ENCODE measurements around the gene TRABD2A. TPM values are rescaled to one million over a fixed set of nuclear protein-coding genes. Genes with fewer than 3 reads are reported as not detected.
"Not testable (repeated sequence)": the region's sequence is repeated elsewhere in the genome, so short reads cannot be mapped to it uniquely, and the experiment has no call there.

The TRABD2A gene
- 0.52 TPM for polyA plus RNA-seq (ENCODE audit: insufficient read length)

- DNase-seq: no peak
Measured at GRCh38 chr2:84880645-84881521, at the start of gene TRABD2A. TRABD2A (minus strand) TSS chr2:84881084; CDS start chr2:84881039, 45 bp downstream.

GRCh38 chr2:84927275-84927627 lies 46.4 kb upstream of the TRABD2A start:
- no peak for DNase-seq

- DNase-seq: peak; percentile 87
Measured at GRCh38 chr2:84925724-84926376, 45.0 kb upstream of the TRABD2A start.

GRCh38 chr2:84925336-84925723 lies 44.4 kb upstream of the TRABD2A start:
- DNase-seq: no peak

DNA sequence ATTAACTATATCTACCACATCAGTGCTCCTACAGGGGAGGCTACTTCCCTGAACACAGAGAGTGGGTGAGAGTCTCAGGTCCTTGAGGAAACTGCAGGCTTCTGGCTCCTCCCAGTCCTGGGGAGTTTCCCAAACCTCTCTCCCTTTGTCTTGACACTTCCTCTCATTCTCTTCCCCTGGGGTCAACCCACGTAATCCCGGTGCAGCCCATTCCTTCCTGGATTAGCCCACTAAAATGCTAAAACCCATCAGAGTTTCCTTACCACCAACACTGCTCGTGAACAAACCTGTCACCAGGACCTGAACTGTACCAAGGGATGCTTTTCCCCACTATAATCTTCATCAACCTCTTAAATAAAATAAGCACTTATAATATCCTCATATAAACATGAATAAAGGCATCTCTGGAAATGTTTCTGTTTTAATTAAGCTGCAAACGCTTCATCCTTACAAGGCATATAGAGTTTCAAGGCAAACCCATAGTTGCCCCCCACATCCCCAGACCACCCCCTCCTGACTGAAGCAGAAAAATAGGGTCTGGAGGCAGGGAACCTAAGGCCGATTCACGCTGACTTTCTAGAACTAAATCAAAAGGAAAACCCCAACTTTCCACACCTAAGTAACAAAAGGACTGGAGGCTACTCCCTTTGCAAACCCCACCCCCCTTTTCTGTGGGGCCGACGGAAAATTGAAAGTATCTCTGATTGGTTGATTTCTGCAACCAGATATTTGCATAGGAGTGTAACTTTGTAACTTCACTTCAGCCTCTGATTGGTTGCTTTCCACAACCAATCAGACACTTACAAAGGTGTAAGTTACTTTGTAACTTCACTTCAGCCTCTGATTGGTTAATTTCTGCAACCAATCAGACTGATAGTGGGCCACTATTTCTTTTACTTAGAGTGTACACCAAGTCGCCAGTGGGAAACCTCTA lies 43.6 kb upstream of the TRABD2A start:
- no peak for DNase-seq

DNA sequence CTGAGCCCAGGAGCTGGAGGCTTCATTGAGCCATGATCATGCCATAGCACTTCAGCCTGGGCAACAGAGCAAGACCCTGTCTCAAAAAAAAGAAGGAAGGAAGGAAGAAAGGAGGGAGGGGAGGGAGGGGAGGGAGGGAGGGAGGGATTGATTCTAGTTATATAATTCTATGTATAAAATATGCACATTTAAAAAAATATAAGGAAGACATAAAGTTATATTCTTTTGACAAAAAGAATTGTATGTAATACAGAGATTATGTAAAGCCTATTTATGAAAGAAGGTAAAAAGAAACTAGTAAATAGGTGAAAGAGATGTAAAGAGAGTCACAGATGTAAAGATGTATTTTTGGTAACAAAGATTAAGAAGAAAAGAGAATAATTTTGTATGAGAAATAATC lies 42.1 kb upstream of the TRABD2A start:
- DNase-seq: no peak

- DNase-seq: peak; percentile 40
Measured at GRCh38 chr2:84919885-84920580, 39.1 kb upstream of the TRABD2A start.

DNA sequence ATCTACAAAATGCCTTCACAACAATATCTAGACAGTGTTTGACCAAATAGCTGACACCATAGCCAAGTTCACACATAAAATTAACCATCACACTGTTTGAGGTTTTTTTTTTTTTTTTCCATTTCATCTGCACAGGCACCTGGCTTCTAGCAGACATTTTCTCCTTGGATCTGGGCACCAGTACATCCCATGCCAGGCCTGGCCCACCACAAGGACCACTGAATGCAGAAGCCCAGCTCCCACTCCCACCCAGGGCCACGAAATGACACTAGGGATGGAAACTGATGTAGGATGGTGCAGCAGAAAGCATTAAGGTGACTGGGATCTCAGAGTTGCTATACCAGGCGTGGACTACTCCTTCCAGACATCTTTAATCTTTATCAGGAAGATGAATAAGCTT lies 37.5 kb upstream of the TRABD2A start:
- no peak for DNase-seq

DNA sequence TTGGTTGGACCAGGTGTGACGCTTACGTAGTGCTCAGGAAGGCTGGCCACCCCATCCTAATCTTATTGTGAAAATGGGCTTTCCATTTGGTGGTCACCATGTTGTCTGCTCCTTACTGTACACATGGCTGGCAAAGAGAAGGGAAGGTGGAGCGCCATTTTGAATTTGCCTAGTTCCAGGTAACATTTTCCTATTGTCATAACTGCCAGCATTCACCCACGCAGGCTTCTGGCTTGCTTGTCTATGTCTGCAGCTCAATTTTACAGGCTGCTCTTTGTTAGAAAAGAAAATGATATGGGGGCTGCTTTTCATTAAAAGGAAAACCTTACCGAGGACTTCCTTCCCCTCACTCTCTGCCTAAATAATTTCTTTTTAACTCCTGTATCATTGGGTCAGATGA lies 36.9 kb upstream of the TRABD2A start:
- not testable (repeated sequence) for DNase-seq

DNA sequence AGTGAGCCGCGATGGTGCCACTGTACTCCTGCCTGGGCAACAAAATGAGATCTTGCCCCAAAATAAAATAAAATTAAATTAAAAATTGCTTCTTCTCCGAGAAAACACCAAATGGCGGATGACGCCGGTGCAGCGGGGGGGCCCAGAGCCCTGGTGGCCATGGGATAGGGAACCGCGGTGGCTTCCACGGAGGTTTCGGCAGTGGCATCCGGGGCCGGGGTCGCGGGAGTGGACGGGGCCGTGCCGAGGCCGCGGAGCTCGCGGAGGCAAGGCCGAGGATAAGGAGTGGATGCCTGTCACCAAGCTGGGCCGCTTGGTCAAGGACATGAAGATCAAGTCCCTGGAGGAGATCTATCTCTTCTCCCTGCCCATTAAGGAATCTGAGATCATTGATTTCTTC lies 34.8 kb upstream of the TRABD2A start:
- DNase-seq: not testable (repeated sequence)

- DNase-seq: no peak
Measured at GRCh38 chr2:84914334-84914733, 33.5 kb upstream of the TRABD2A start.

GRCh38 chr2:84912984-84913383 lies 32.1 kb upstream of the TRABD2A start:
- DNase-seq: no peak

DNA sequence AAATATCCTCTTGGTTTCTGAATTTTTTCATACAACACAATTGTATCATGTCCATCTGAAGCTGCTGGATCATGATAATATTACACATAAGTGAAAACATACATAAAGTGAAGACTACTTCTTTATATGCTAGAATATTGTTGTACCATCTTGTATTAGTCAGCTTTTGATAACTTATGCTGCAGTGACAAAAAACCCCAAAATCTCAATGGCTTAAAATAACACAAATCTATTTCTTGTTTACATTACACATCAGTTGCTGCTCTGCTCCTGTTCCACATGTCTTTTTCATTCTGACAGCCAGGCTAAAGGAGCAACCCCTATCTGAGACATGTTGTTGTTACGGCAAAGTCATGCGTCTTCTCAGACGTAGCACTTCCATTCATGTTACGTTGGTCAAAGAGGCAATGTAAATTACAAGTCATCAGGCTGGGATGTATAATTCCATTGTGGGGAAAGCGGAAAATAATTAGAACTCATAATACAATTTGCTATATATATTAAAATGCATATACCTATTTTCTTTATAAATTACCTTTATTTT lies 30.3 kb upstream of the TRABD2A start:
- no peak for DNase-seq

- DNase-seq: no peak
Measured at GRCh38 chr2:84908948-84909713, 28.2 kb upstream of the TRABD2A start.

GRCh38 chr2:84906900-84907714 lies 26.2 kb upstream of the TRABD2A start:
- DNase-seq: peak; percentile 69

DNA sequence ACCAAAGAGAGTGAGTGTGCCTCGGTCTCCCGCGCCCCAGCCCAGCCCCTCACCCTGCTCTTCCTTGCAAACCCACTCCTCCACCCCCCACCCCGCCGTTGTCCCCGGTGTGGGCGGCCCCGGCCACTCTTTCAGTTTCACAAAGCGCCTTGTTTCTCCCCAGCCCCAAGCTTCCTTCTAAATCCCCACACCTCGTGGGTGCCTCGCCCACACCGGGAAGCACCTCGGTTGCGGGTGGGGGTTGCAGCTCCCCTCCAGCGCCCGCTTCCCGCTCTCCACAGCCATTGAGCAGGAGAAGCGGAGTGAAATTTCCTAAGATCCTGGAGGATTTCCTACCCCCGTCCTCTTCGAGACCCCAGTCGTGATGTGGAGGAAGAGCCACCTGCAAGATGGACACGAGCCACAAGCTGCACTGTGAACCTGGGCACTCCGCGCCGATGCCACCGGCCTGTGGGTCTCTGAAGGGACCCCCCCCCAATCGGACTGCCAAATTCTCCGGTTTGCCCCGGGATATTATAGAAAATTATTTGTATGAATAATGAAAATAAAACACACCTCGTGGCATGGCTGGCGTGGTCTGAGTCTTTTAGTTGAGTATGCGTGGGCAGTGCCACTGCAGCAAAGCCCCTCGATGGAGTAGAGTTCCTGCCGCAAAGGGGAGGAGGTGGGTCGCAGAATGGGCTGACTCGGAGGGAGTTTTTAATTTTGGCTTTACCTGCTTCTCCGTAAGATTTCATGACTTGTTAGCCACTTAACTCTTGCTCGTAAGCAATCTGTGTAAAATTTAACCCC lies 25.4 kb upstream of the TRABD2A start:
- DNase-seq: no peak

DNA sequence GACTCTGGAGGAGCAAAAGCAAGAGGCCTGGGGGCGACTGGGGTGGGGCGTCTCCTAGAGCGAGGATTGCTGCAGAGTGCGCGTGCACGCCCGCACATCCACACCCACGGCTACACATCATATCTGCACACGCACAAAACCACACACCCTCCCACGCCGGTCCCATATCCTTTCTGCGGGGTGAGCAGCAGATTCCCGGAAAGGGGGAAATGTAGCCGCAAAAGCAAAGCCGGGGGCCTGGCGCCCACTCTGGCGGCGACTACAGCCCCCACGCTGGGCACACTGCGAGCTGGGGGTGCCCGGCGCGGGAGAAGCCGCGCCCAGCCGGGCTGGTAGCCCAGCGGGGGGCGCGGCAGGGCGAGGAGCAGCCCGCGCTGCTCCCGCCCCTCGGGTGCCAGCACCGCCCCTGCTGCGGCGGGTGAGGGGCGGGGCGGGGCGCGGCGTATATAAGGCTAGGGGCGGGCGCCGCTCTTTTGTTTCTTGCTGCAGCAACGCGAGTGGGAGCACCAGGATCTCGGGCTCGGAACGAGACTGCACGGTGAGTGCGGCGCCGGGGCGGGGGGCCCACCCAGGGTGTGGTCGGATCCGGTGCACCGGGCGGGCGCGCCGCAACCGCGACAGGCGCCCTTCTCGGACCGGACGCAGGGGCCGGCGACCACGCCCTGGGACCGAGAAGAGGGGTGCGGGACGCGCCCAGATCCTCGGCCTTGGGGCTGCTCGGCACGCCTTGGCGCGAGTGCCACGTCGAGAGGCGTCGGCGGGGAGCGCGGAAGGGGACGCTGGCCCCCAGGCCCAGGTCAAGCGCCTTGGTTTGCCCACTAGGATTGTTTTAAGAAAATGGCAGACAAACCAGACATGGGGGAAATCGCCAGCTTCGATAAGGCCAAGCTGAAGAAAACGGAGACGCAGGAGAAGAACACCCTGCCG lies 24.6 kb upstream of the TRABD2A start, which contains the start of gene TMSB10:
TMSB10 (plus strand) TSS at position 476 of the 927 bp plus-strand sequence.
- DNase-seq: peak; percentile 86

DNA sequence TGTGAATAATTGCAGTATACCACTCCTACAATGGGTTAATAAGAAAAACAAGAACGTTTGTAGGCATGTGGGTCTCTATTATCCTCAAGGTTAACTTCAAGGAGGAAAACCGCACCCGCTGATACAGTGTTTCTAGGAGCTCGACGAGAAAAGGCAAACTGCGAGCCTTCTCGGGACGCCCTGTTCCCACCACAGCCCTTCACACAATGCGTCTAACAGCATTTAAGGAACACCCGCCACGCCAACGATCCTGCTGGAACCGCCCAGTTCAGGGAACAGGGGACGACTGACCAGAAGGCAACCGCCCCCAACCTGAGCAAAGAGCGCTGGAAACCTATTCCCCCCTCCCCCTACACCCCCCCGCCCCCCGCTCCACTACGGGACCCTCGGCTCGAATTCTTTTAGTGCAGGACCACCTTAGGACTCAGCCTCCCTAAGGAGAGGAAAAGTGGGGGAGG lies 23.9 kb upstream of the TRABD2A start:
- peak; percentile 75 for DNase-seq

Data from hindlimb muscle (tissue), 1 donor.